HFFc6 (cell line): ENCODE data around the gene GPR158. TPM values are rescaled to one million over a fixed set of nuclear protein-coding genes. Genes with fewer than 3 reads are reported as not detected.

Source experiments
- DNase-seq: peaks from one replicate; pipeline ENCODE4 v3.0.0-alpha.2; 2018
- H3K27ac Mint-ChIP-seq: 2 replicates; pipeline ENCODE4 v1.8.0; 2020; ENCODE audit warnings: mild to moderate bottlenecking, mixed read lengths
- H3K27me3 Mint-ChIP-seq: 2 replicates; pipeline ENCODE4 v1.8.0; 2021; ENCODE audit warnings: mild to moderate bottlenecking, moderate library complexity, mixed read lengths; ENCODE audit not compliant: insufficient read depth
- H3K36me3 Mint-ChIP-seq: 2 replicates; pipeline ENCODE4 v1.8.0; 2021; ENCODE audit warnings: low read depth, mixed read lengths
- H3K4me1 Mint-ChIP-seq: 2 replicates; pipeline ENCODE4 v1.8.0; 2020; ENCODE audit warnings: low read depth, mixed read lengths
- H3K4me3 Mint-ChIP-seq: 2 replicates; pipeline ENCODE4 v1.8.0; 2020; ENCODE audit warnings: mild to moderate bottlenecking, moderate library complexity, mixed read lengths
- H3K9me3 Mint-ChIP-seq: 2 replicates; pipeline ENCODE4 v1.8.0; 2020; ENCODE audit warnings: mild to moderate bottlenecking, mixed read lengths
- total RNA-seq, 6 experiments: library from RNA; stranded (reverse); fragmentation: NEBNext Ultra II Directional; extraction: Animal tissue kit (Norgen Biotek cat#: 25700); gene quantifications; 2 replicates in 1 of 6; 3 replicates in 5 of 6; pipeline ENCODE4 v1.2.3, GENCODE V29; 2021
- TF ChIP-seq, protein P1 (sequence below): fragments of 200-600 bp; sonication (generic); IDR thresholded peaks from 2 replicates; pipeline ENCODE4 v1.5.0; 2021; ENCODE audit warnings: antibody characterized with exemption, mild to moderate bottlenecking

Gene GPR158
- total RNA-seq, 6 experiments from 2014 or later = not detected

DNA sequence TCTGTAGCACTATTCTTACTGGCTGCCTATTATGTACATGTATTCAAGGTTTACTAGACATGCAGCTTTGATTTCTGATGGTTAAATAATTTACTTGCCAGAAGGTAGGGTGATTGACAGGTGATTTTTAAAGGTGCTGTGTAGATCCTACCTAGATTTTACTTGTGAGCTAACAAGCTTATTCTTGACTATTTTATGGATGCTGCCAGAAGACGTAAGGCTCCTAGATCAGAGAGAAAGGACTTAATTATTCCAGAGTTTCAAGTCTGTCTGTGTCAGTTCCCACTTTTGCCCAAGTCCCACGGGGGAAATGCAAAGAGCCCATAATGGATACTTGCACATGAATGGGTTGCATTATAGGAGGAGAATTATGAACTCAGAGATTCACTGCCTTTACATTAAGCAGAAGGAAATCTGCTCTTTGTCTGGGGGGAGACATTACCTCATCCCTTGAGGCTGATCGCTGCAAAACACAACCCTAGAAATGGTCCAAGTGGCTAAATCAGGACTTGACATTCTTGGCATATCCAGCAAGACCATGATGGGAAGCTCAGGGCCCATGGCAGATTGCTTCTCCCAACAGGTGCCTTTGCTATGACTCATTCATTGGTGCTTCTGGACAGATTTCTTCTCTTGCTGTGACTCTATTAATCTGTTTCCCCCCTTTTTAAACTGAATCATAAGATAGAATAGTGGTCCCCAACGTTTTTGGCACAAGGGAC is 32.1 kb downstream of the GPR158 start:
- TF ChIP-seq, protein P1, sequence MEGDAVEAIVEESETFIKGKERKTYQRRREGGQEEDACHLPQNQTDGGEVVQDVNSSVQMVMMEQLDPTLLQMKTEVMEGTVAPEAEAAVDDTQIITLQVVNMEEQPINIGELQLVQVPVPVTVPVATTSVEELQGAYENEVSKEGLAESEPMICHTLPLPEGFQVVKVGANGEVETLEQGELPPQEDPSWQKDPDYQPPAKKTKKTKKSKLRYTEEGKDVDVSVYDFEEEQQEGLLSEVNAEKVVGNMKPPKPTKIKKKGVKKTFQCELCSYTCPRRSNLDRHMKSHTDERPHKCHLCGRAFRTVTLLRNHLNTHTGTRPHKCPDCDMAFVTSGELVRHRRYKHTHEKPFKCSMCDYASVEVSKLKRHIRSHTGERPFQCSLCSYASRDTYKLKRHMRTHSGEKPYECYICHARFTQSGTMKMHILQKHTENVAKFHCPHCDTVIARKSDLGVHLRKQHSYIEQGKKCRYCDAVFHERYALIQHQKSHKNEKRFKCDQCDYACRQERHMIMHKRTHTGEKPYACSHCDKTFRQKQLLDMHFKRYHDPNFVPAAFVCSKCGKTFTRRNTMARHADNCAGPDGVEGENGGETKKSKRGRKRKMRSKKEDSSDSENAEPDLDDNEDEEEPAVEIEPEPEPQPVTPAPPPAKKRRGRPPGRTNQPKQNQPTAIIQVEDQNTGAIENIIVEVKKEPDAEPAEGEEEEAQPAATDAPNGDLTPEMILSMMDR = no peak
- Mint-ChIP-seq H3K9me3 (peaks cover 12% of the 10 kb centered on the region; the same call in 1 of the 2 replicates), H3K27me3 (no peaks in the 10 kb centered on the region)

DNA sequence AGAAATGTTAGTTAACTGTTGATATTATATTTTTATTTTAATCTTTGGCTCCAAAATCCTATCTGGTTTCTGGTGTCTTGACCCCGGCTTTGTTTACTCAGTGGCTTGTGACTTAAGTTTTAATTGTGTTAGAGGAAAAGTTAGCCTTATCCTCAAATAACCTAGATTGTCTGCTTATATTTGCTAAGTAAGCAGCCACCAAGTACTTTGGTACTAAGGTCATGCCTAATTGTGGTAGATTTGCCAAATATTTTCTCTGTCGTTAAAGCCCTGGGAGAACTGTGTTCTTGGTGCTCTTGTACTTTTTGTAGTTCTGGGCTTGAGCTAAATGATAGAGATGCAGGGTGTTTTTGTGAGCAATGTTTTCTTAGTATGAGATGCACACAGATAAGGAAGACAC is 34.8 kb downstream of the GPR158 start:
- no peaks in the 10 kb centered on the region for H3K4me1 Mint-ChIP-seq
- no peak for DNase-seq
- H3K9me3 Mint-ChIP-seq = peaks cover 12% of the 10 kb centered on the region; the same call in 1 of the 2 replicates
- no peak overlapping the region for H3K27ac Mint-ChIP-seq
- no peaks in the 10 kb centered on the region for H3K36me3 Mint-ChIP-seq
- H3K4me3 Mint-ChIP-seq = no peak overlapping the region
- H3K27me3 Mint-ChIP-seq = no peaks in the 10 kb centered on the region
- TF ChIP-seq, protein P1 = no peak

More for the DNA sequence above, 32.1 kb downstream of the GPR158 start:
- Mint-ChIP-seq H3K4me1 (no peaks in the 10 kb centered on the region), H3K27ac (no peak overlapping the region), H3K36me3 (no peaks in the 10 kb centered on the region), H3K4me3 (no peak overlapping the region)
- DNase-seq = no peak

DNA sequence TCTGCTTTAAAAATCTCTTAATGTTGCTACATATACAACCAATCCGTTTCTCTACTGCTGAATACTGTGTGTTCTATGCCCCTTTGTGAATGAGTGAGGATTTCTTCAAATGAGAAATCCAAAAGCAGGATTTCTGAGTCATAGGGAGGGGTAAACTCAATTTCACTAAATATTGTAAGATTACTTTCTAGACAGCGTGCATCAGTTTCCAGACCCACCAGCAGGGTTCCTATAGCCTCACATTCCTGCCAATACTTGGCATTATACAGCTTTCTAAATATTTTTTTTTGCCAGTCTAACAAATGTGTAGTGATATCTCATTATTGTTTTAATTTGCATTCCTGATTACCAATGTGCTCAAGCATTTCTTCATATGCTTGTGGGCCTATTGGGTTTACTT is 35.5 kb downstream of the GPR158 start:
- Mint-ChIP-seq H3K4me3 (no peak overlapping the region), H3K36me3 (no peaks in the 10 kb centered on the region), H3K27me3 (no peaks in the 10 kb centered on the region), H3K9me3 (peaks cover 7% of the 10 kb centered on the region; the same call in 1 of the 2 replicates), H3K27ac (no peak overlapping the region), H3K4me1 (no peaks in the 10 kb centered on the region)
- DNase-seq = no peak
- TF ChIP-seq, protein P1 = no peak

DNA sequence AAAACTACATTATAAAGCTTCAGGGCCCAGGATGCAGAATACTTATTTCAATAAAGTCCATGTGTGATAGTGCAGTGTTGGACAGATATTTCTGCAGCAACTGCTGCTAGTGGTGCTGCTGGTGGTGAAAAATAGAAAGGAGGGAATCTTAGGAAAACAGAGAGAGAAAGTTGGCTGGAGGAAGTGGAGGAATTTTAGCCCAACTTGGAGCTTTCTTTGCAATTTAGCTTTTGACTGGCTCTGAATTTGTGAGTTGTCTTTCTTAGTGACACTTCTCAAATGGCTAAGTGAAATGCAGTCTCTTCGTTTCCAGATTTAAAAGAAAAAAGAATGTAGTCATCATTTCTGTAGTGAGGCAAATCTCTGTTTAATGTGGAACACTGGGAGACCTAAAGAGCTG is 45.4 kb downstream of the GPR158 start:
- Mint-ChIP-seq H3K4me3 (no peak overlapping the region), H3K36me3 (no peaks in the 10 kb centered on the region), H3K9me3 (no peaks in the 10 kb centered on the region; the same call in 1 of the 2 replicates), H3K4me1 (no peaks in the 10 kb centered on the region), H3K27me3 (no peaks in the 10 kb centered on the region; the same call in 1 of the 2 replicates), H3K27ac (no peak overlapping the region)
- TF ChIP-seq, protein P1 = no peak
- no peak for DNase-seq

DNA sequence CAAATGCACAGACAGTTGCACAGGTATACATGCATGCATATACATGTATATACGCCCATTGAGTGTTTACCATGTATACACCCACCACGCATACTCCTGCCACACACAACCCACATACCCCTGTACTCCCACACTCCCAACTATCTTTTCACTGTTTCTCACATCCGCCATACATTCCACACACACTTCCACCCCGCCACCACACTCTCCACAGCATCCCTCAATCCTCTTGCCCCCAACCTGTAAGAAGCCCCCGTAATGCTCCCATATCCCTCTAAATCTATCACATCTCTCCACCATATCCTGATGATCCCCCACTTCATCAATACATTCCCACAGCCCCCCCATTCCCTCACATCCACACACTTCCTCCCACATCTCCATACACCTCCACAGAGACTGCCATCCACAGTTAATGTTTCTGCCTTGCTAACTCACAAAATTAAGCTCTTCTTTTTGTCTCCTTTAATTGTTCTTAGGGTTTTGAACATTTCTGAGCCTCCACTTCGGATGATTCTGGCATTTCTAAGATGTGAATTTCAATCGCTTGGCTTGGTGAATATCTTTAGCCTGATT is 47.4 kb downstream of the GPR158 start:
- no peaks in the 10 kb centered on the region for H3K36me3 Mint-ChIP-seq

More for the DNA sequence above, 47.4 kb downstream of the GPR158 start:
- H3K4me3 Mint-ChIP-seq = no peak overlapping the region
- H3K27me3 Mint-ChIP-seq = no peaks in the 10 kb centered on the region; the same call in 1 of the 2 replicates
- H3K9me3 Mint-ChIP-seq = no peaks in the 10 kb centered on the region
- no peaks in the 10 kb centered on the region for H3K4me1 Mint-ChIP-seq
- no peak overlapping the region for H3K27ac Mint-ChIP-seq
- TF ChIP-seq, protein P1 = no peak
- no peak for DNase-seq
